ENCODE data around the gene PFN4. TPM values are rescaled to one million over a fixed set of nuclear protein-coding genes. Genes with fewer than 3 reads are reported as not detected.

The PFN4 gene
- total and polyA plus RNA-seq, 12 donors = 0.41 to 2.7 (median 0.84) TPM; not detected in 3

- H3K27ac ChIP-seq = no peak overlapping the region
- no peak for TF ChIP-seq POLR2A (IDR thresholded peaks at IDR 0.05)
- TF ChIP-seq, protein P1, sequence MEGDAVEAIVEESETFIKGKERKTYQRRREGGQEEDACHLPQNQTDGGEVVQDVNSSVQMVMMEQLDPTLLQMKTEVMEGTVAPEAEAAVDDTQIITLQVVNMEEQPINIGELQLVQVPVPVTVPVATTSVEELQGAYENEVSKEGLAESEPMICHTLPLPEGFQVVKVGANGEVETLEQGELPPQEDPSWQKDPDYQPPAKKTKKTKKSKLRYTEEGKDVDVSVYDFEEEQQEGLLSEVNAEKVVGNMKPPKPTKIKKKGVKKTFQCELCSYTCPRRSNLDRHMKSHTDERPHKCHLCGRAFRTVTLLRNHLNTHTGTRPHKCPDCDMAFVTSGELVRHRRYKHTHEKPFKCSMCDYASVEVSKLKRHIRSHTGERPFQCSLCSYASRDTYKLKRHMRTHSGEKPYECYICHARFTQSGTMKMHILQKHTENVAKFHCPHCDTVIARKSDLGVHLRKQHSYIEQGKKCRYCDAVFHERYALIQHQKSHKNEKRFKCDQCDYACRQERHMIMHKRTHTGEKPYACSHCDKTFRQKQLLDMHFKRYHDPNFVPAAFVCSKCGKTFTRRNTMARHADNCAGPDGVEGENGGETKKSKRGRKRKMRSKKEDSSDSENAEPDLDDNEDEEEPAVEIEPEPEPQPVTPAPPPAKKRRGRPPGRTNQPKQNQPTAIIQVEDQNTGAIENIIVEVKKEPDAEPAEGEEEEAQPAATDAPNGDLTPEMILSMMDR (IDR thresholded peaks at IDR 0.05) = no peak
Observed at GRCh38 chr2:24132543-24132942, 9.4 kb upstream of the PFN4 start.

DNA sequence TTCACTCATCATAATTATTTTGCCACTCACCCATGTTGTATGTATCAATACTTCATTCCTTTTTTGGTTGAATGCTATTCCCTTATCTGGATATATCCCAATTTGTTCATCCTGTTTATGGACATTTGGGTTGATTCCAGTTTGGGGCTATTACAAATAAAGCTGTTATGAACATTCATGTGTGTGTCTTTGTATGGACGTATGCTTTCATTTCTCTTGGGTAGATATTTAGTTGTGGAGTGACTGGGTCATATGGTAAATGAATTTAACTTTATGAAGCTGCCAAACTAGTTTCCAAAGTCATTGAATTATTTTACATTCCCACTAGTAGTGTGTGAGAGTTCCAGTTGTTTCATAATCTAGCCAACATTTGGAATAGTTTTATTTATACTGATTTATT, 2.8 kb upstream of the PFN4 start:
- Histone ChIP-seq H3K27me3 (no peaks in the 10 kb centered on the region), H3K4me3 (no peak overlapping the region), H3K4me1 (replicated peaks in 1 of 2) (peaks cover 5 to 18% of the 10 kb centered on the region in 2 donors), H3K27ac (no peak overlapping the region), H3K36me3 (replicated peaks in 1 of 2) (no peaks in the 10 kb centered on the region), H3K9me3 (replicated peaks in 1 of 3) (no peaks in the 10 kb centered on the region)
- TF ChIP-seq, protein P1 (IDR thresholded peaks at IDR 0.05) = no peak
- no peak for TF ChIP-seq POLR2A (IDR thresholded peaks at IDR 0.05)
- intact Hi-C loops (cut with DNase I) = no loop called here
- no peak for DNase-seq
- 62 to 80% (median 69%) methylated on average over 1 of the region's 1 CpG for WGBS, 4 donors

More at GRCh38 chr2:24132543-24132942, 9.4 kb upstream of the PFN4 start:
- Histone ChIP-seq H3K36me3 (replicated peaks in 1 of 2) (no peaks in the 10 kb centered on the region), H3K27me3 (no peaks in the 10 kb centered on the region), H3K4me3 (no peak overlapping the region), H3K9me3 (replicated peaks in 1 of 3) (no peaks in the 10 kb centered on the region), H3K4me1 (replicated peaks in 1 of 2) (no peaks in the 10 kb centered on the region)
- DNase-seq = no peak
- 94 to 99% (median 95%) methylated on average over 3 of the region's 3 CpGs for WGBS, 4 donors
- intact Hi-C loops (cut with DNase I) = no loop called here

- H3K4me3 ChIP-seq = peak overlapping the region; percentile 45 to 95 (median 70)
- H3K9me3 ChIP-seq (replicated peaks in 1 of 3) = no peaks in the 10 kb centered on the region
- H3K36me3 ChIP-seq (replicated peaks in 1 of 2) = no peaks in the 10 kb centered on the region
- WGBS, 4 donors = 8 to 16% (median 8%) methylated on average over 7 to 9 of the region's 9 CpGs
- H3K27ac ChIP-seq = peak overlapping the region; percentile 70 to 98 (median 84)
- no peaks in the 10 kb centered on the region for H3K27me3 ChIP-seq
- H3K4me1 ChIP-seq (replicated peaks in 1 of 2) = peaks cover 5 to 18% of the 10 kb centered on the region in 2 donors
- TF ChIP-seq, protein P1 (IDR thresholded peaks at IDR 0.05) = no peak
- TF ChIP-seq POLR2A (IDR thresholded peaks at IDR 0.05) = no peak
- peak in 1 of 7 donors; percentile 57 for DNase-seq
- intact Hi-C loops (cut with DNase I) = no loop called here
Observed at GRCh38 chr2:24123922-24124580, 917 bp upstream of the PFN4 start.

GRCh38 chr2:24122366-24123194, 554 bp downstream of the PFN4 start:
- intact Hi-C loops (cut with DNase I) = no loop called here
- TF ChIP-seq, protein P1 (IDR thresholded peaks at IDR 0.05) = no peak
- no peak for TF ChIP-seq POLR2A (IDR thresholded peaks at IDR 0.05)
- Histone ChIP-seq H3K9me3 (replicated peaks in 1 of 3) (no peaks in the 10 kb centered on the region), H3K4me1 (replicated peaks in 1 of 2) (peaks cover 5 to 18% of the 10 kb centered on the region in 2 donors), H3K27ac (peak overlapping the region; percentile 70 to 98 (median 84)), H3K36me3 (replicated peaks in 1 of 2) (no peaks in the 10 kb centered on the region), H3K4me3 (peak overlapping the region; percentile 45 to 95 (median 70)), H3K27me3 (no peaks in the 10 kb centered on the region)
- DNase-seq = no peak
- WGBS, 4 donors = 7 to 14% (median 9%) methylated on average over 9 to 15 of the region's 15 CpGs

All from adrenal gland (tissue), 12 donors.